HG03095 (cell line): Measurements from ENCODE around the gene COL23A1.

Source experiments
- ATAC-seq: cut with Tn5 transposase; IDR thresholded peaks from one replicate; pipeline ENCODE4 v1.9.1; 2021; ENCODE audit warnings: moderate library complexity; ENCODE audit not compliant: unreplicated experiment

COL23A1 gene

GRCh38 chr5:178560911-178561310 is 29.3 kb downstream of the COL23A1 start:
- no peak for ATAC-seq

GRCh38 chr5:178557416-178557815 is 32.8 kb downstream of the COL23A1 start:
- ATAC-seq = no peak

DNA sequence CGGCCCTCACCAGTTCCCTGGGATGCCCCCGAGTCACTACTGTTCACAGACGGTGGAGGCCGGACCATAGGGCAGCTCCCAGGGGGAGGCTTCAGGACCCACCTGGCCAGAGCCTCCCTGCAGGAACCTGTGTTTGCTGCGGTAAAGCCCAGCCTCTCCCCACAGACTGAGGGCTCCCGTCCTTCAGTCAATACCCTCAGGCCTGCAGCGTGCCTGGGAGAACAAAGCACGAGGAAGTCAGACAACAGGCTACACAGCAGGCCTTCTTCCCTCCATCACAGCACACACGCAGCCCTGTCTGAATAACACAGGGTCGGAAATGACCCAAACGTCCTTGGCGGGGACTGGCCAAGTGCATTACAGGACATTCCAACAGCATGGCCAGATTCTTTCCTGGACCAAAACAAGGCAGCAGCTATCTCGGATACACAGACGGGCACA is 34.4 kb downstream of the COL23A1 start:
- no peak for ATAC-seq

- no peak for ATAC-seq
Observed at GRCh38 chr5:178555005-178555404, 35.2 kb downstream of the COL23A1 start.

GRCh38 chr5:178554311-178554710 is 35.9 kb downstream of the COL23A1 start:
- no peak for ATAC-seq

DNA sequence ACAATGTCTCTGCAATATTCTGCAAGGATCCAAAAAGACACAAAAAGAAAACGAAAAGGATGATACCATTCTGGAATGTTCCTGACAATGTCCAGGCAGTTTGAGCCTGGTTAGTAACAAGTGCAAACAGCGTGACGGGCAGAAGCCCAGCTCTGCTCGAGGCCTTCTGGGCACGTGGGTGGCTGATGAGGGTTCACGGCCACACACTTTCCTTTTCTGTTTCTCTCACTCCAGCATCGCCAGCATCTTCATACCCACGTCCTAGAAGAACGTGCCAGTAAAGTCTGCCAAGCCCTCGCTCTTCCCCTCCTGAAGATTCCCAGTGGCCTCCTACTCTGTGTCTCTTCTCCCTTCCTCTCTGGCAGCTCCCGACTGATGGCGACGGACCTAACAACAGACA is 36.7 kb downstream of the COL23A1 start:
- ATAC-seq = no peak

DNA sequence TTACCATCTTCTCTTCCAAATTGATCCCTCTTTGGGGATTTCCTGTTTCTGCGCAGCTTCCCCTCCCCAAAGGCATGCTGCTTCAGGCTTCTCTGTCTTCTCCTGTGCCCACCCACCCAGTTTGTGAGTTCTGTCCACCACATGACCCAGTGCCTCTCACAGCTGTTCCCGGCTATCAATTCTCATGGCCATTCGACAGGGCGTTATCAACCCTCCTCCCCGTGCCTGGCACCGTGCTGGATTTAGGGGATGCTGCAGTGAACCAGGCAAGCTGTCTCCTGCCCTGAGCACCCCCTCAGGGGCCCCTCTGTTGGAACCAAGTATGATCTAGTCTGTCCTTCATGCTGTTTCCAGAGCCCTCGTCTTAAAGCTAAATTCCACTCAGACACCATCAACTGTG is 38.7 kb downstream of the COL23A1 start:
- no peak for ATAC-seq

GRCh38 chr5:178551059-178551458 is 39.1 kb downstream of the COL23A1 start:
- ATAC-seq = no peak

- no peak for ATAC-seq
Observed at GRCh38 chr5:178548746-178549145, 41.4 kb downstream of the COL23A1 start.

- no peak for ATAC-seq
Observed at GRCh38 chr5:178547753-178548415, 42.3 kb downstream of the COL23A1 start.

DNA sequence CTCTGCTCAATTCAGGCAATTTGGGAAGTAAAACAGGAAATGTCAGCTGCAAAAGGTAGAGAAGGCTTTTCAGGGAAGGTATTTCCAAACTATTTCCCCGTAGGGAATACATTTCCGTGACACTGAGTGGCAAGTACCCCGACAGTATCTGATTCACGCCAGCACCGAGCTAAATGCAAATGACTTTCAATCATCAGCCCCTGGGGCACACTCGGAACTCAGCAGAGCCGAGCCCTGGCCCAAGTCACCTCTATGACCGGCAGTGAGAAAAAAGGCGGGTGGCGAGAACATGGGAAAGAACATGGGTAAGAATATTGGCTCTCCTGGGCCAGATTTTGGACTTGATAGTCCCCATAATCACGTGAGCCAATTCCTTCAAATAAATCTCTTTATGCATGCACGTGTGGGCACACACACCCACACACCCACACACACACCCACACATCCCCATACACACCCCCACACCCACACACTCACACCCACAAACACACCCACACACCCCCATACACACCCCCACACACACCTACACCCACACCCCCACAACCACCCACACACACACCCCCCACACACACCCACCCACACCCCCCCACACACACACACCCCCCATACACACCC is 43.0 kb downstream of the COL23A1 start:
- no peak for ATAC-seq

- ATAC-seq = no peak
Observed at GRCh38 chr5:178546675-178547033, 43.5 kb downstream of the COL23A1 start.

DNA sequence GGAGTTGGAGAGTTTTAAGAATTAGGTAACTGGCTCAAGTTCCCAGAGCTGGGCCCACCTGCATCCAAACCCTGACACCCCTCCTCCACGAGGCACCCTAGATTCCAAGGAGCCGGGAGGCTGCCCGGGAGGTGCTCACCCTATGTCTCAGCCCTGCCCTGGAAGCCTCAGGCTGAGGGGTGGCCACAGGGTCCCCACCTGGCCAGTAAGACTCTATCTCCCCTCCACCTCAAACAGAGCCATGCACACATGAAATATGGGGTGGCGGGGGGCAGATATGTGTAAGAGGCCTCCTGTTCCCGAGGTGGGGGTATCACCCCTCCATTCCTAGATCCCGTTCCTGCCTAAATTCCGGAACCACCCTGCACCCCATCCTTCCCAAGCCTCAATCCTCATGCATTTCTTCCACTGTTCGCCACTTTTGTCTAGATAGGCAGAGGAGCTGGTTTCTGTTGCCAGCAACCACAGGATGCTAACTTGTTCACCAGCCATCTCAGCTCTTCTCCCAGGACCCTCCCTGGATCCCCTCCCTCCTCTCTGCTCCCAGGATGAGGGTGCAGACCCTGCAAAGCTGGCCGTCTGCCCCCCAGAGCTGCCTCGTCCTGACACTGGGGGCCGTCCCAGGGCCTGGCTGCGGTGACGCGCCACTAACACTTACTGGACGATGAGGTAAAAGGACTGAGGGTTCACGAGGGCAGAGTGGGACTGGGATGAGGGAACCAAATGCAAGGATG is 44.1 kb downstream of the COL23A1 start:
- no peak for ATAC-seq

DNA sequence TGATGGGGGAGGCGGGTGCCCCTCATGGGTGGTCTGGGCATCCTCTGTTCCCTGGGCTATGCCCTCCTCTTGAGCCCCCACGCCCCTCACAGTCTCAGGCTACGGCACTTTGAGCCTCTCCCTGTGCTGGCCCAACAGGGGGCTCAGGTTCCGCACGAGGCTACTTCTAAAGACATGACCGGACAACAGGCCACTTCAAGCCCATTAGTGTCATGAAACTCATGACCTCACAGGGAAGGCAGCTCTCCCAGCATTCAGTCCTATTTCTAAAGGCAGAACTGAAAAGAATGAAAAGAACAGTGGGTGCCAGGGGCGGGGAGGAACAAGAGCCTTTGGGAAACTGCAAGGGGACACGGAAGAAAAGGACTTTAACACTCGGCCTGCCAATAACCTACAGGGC is 45.0 kb downstream of the COL23A1 start:
- ATAC-seq = no peak

DNA sequence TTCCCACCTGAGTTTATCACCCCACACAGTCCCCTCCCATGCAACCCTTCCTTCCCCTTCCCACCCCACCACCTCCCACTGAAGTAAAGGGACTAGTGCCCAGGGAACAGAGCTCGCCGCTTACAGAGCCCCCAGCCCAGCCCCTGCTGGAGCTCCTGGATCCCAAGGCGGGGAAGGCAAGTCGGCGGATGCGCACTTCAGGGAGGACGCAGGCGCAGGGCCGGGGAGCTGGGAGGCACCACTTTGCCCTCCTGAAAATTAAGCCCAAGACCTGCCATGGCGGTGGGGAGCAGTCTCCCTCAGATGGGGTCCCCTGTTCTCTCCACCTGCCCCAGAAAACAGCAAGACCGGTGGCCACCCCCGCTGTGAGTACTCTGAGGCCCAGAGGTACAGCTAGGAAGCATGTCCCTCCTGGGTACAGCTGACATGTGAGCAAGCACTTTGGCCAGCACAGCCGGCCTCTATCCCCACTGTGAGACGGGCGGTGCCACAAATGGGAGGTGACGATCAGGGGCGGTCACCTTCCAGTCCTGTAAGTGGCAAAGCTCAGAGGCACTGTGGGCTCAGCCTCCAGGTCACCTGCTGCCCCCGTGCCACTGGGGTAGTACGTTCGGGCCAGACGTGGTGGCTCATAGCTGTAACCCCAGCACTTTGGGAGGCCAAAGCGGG is 45.9 kb downstream of the COL23A1 start:
- no peak for ATAC-seq

GRCh38 chr5:178542455-178542854 is 47.7 kb downstream of the COL23A1 start:
- no peak for ATAC-seq

DNA sequence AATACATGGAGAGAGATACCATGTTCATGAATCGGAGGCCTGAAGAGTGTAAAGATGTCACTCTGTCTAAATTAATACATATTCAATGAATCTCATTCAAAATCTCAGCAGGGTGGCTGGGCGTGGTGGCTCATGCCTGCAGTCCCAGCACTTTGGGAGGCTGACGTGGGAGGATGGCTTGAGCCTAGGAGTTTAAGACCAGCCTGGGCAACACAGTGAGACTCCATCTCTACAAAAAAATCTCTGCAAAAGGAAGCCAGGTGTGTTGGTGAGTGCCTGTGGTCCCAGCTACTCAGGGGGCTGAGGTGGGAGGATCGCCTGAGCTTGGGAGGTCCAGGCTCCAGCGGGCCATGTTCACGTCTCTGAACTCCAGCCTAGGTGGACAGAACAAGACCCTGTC is 49.7 kb downstream of the COL23A1 start:
- no peak for ATAC-seq

GRCh38 chr5:178538741-178539229 is 51.4 kb downstream of the COL23A1 start:
- no peak for ATAC-seq

- ATAC-seq = no peak
Observed at GRCh38 chr5:178537467-178538371, 52.5 kb downstream of the COL23A1 start.
